ENCODE data around the gene ZNF674. TPM values are rescaled to one million over a fixed set of nuclear protein-coding genes. Genes with fewer than 3 reads are reported as not detected.
"Not testable (repeated sequence)": the region's sequence is repeated elsewhere in the genome, so short reads cannot be mapped to it uniquely, and the experiment has no call there.

Gene ZNF674
- total RNA-seq, 1 experiment from 2014 or later = 1.8 TPM

GRCh38 chrX:46478634-46479033 lies 66.6 kb downstream of the ZNF674 start:
- DNase-seq (ENCODE audit: low read depth) = not testable (repeated sequence)

- DNase-seq (ENCODE audit: low read depth) = no peak
These were observed 67.8 kb downstream of the ZNF674 start for GRCh38 chrX:46477435-46477834.

- no peak for DNase-seq (ENCODE audit: low read depth)
These were observed 80.0 kb downstream of the ZNF674 start for GRCh38 chrX:46465203-46465602.

- no peak for DNase-seq (ENCODE audit: low read depth)
These were observed 81.5 kb downstream of the ZNF674 start for GRCh38 chrX:46463682-46464081.

GRCh38 chrX:46461660-46462191 lies 83.5 kb downstream of the ZNF674 start:
- DNase-seq (ENCODE audit: low read depth) = no peak

GRCh38 chrX:46460801-46461659 lies 84.2 kb downstream of the ZNF674 start:
- DNase-seq (ENCODE audit: low read depth) = not testable (repeated sequence)

GRCh38 chrX:46459603-46460002 lies 85.6 kb downstream of the ZNF674 start:
- no peak for DNase-seq (ENCODE audit: low read depth)

- peak; percentile 2 for DNase-seq (ENCODE audit: low read depth)
These were observed 88.9 kb downstream of the ZNF674 start for GRCh38 chrX:46456125-46456922.

Small RNA genes lying within 50 kb of the gene (small RNA-seq; reads per million reads assigned to genes)
- gene RF00017 (not detected), gene RNU6-50P (not detected)

Other genes starting within 250 kb of the ZNF674 start
- gene CHST7, start 28.3 kb upstream of the ZNF674 start, total RNA-seq (2014; rRNA removed; shearing (Covaris generic)) = 0.07 and 0.40 TPM in 2 replicates
- 18.4 and 22.8 TPM in 2 replicates for gene SLC9A7, start 213.7 kb upstream of the ZNF674 start, total RNA-seq (2014; rRNA removed; shearing (Covaris generic))